Islet of Langerhans (tissue), 1 donor: ENCODE results near the gene PDLIM5.
A peak's percentile ranks its signal among the peaks of the same experiment; 100 is the strongest.

ENCODE experiments used
- FAIRE-seq: peaks from one replicate; lab custom pipeline; 2011; peaks lifted over from hg19 to GRCh38; lab: Jason Lieb, UNC

The PDLIM5 gene

GRCh38 chr4:94426783-94427182 is 25.0 kb upstream of the PDLIM5 start:
- no peak for FAIRE-seq

DNA sequence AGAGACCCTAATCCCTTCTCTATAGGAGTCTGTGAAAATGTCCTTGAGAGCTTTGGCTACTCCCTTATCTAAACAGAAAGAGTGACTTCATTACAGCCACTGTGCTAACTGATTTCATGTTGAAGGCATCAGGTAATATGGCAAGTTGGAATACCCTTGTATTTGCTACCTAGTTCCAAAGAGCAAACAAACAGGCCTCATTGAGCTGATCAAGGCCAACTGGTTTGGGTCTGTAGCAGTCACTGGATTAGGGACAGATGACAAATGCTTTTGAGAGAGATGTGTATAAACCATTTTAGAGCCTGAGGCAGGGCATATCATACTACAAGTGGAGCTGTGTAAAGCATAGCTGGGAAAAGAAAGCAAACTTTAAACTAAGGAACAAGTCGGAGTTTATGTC is 22.9 kb upstream of the PDLIM5 start:
- no peak for FAIRE-seq

DNA sequence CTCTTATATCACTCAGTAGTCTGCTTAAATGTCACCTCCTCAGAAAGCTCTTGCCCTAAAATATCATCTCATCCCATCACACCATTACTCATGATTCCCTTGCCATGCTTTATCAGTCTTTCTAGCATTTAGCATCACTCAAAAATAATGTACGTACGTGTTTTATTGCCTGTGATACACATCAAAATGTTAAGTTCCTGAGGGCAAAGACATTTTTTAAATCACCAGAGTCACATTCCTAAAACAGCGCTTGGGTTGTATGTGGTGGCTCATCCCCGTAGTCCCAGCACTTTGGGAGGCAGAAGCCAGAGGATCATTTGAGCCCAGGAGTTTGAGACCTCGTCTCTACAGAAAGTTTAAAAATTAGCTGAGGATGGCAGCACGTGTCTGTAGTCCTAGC is 21.3 kb upstream of the PDLIM5 start:
- no peak for FAIRE-seq

DNA sequence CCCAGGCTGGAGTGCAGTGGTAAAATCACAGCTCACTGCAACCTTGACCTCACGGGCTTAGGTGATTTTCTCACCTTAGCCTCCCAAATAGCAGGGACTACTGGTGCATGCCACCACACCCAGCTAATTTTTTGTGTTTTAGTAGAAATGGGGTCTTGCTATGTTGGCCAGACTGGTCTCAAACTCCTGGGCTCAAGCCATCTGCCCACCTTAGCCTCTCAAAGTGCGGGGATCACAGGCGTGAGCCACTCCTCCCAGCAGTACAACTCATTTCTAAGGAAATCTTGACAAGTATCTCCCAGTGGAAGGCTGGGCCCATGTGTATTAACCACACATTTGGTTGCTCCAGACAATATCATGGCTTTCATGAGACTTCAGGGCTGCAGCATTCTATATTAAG is 20.4 kb upstream of the PDLIM5 start:
- FAIRE-seq = no peak

- FAIRE-seq = no peak
Measured at GRCh38 chr4:94434505-94434904, 17.2 kb upstream of the PDLIM5 start.

DNA sequence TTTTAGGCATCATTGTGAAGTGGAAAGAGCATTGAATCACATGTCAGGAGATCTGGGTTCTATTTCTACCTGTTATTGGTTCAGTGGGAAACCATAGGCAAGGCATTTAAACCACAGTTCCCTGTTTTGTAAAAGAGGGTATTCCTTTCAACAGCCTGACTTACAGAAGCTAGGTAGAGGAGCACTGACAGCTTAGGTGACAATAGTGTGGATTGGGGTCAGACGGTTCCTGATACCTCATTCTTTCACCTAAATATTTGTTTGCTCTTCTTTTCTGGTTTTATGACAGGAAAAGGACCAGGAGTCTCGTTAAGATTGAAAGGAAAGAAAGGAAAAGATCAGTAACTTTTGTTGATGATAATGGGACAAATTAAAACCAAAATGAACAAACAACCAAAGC is 15.9 kb upstream of the PDLIM5 start:
- FAIRE-seq = no peak

- no peak for FAIRE-seq
Measured at GRCh38 chr4:94436512-94436911, 15.2 kb upstream of the PDLIM5 start.

DNA sequence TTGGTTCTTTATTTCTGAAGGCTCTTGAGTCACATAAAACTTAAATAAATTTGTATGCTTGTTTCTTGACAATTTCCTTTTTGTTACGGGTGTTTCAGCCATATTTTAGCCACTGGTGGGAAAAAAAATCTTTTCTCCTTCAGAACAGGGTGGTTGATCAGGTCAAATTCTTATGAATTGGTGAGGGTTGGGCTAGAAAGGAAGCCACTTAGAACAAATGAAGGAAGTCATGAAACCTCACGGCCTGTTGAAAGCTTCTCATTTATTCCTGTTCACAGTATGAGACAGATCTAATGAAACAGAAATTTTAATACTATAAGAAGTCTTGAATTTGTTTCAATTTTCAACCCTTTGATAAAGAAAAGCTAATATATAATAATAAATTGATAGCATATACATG is 12.1 kb upstream of the PDLIM5 start:
- FAIRE-seq = no peak

GRCh38 chr4:94441838-94442237 is 9.9 kb upstream of the PDLIM5 start:
- FAIRE-seq = no peak

GRCh38 chr4:94442251-94442650 is 9.5 kb upstream of the PDLIM5 start:
- FAIRE-seq = no peak

- no peak for FAIRE-seq
Measured at GRCh38 chr4:94446386-94446785, 5.4 kb upstream of the PDLIM5 start.

GRCh38 chr4:94447754-94448411 is 3.9 kb upstream of the PDLIM5 start:
- FAIRE-seq = no peak

- no peak for FAIRE-seq
Measured at GRCh38 chr4:94448815-94449375, 2.8 kb upstream of the PDLIM5 start.

DNA sequence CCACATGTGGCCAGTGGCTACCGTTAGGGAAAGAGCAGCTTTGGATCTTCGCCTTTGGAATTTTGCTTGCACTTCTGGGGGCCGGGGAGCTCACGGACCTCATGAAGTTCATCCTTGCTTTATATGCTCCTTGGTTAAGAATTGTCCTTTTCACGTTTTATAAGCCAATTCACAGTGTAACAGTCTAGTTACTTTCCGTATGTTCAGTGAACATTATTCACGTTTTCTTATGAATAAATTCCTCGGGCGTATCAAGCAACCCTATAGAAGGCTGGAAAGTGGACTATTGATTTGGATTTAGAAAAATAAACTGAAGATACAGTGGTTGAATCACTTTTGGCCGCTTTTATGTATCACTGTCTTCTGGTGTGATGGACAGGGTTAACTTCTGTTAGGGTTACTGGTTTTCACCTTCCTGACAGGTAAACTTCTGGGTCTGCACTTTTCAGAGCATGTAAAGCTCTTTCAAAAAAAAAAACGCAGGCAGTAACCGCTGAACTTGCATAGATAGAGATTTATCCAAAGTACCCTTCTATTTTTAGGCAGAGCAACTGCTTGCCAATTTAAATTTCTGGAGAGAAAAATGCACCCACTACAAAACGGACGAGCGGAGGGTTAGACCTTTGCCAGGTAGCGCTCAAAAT is 569 bp upstream of the PDLIM5 start:
- no peak for FAIRE-seq

GRCh38 chr4:94452476-94453371 is 982 bp downstream of the PDLIM5 start:
- FAIRE-seq = no peak

DNA sequence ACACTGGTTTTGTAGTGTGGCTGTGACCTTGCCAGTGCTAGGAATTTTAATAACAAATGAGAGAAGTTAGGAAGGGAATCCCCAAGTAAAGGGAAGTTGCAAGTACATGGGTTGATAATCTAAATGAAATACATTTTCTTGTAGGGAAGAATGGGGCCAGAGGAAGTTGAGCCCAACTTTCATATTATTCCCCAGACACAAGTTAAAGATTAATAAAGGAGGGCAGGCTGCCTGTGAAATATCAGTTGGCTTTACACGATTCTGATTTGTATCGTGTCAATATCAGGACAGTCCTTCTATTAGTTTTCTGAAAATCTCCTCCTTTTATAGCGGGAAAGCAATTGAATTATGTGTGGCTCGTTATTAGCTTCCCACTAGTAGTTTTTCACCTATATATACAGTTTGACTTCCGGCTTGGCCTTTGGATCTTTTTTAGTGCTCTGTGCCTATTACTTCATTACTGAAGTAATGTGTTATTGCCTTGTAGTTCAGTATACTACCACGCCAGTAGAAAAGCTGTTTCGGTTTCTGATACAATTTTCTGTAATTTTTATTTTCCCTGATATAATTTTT is 1.7 kb downstream of the PDLIM5 start:
- FAIRE-seq = peak; percentile 5

DNA sequence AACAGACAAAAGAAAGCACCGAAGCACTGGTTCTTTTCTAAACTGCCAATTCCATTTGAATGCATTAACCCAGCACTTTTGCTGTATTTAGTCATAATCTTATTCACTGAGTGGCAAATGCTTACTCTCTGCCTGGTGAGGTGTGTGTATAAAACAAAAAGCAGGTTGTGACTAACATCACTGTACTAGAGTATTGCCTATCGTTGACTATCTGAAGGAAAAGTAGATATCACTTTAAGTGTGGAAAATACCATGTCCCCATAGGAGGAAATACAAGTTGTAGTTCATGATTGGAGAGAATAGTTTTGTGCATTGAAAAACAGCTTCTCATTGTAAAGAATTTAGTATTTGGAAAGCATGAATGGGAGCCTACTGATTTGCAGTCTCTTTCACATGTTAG is 2.7 kb downstream of the PDLIM5 start:
- FAIRE-seq = peak; percentile 73

DNA sequence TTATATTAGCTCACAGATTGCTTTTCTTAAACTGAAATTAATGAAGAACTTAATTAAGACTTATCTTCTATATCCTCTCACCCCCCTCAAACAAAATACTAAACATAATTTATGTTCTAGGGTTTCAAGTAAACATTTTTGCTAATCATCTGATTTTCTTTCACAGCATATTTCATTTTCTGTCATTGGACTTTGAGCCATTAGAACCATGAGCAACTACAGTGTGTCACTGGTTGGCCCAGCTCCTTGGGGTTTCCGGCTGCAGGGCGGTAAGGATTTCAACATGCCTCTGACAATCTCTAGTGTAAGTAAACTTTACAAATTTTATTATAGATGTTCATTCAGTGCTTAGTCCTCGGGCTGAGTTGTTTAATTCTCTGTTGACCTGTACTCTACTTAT is 3.3 kb downstream of the PDLIM5 start:
- peak; percentile 86 for FAIRE-seq

GRCh38 chr4:94457692-94458106 is 6.0 kb downstream of the PDLIM5 start:
- FAIRE-seq = peak; percentile 47

GRCh38 chr4:94458682-94459081 is 6.9 kb downstream of the PDLIM5 start:
- FAIRE-seq = peak; percentile 60

DNA sequence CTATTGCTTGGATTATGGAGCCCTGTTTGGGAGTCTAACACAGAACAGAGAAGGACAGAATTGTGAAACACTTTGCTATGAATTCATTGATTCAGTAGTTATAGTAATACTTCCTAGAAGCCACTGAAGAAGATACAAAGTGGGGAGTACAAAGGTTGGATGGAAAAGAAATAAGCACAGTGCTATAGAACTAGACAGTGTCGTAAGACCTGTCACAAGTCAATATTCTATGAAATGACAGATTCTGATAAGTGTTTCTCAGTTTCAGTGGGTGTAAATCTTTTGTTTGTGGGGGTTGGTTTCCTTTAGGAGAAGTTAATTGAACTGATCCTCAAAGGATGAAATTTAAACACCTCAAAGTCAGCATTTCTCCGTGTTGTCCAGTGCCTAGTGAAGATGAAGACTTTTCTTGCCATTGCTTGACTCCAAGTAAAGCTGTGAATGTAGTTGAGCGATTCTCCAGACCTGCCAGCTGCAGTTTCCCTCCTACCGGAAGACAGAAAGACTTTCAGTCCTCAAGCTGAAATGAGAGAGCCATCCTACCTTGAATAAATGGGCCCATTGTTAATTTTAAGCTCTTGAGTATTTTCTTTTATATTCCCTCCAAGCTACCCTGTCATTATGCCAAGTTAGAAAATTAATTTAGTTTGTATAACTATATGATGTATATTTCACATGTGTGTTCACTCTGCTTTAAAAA is 7.9 kb downstream of the PDLIM5 start:
- FAIRE-seq = no peak

- FAIRE-seq = no peak
Measured at GRCh38 chr4:94461506-94461905, 9.8 kb downstream of the PDLIM5 start.
